Mucosa of gallbladder (tissue), 1 donor: ENCODE results near the gene ABCB1. TPM values are rescaled to one million over a fixed set of nuclear protein-coding genes. Genes with fewer than 3 reads are reported as not detected.
"Not testable (repeated sequence)": the region's sequence is repeated elsewhere in the genome, so short reads cannot be mapped to it uniquely, and the experiment has no call there.

Experiments used
- DNase-seq: peaks from one replicate; pipeline ENCODE4 v3.0.0-alpha.2; 2020; ENCODE audit warnings: low spot score
- total RNA-seq: library from RNA; stranded (reverse); gene quantifications from one replicate; pipeline ENCODE4 v1.2.1, GENCODE V29; 2021
- donor health status: DM: no; HTN: no; CAD: no.

Gene ABCB1
- total RNA-seq, 1 donor from 2014 or later, result 181 TPM

DNA sequence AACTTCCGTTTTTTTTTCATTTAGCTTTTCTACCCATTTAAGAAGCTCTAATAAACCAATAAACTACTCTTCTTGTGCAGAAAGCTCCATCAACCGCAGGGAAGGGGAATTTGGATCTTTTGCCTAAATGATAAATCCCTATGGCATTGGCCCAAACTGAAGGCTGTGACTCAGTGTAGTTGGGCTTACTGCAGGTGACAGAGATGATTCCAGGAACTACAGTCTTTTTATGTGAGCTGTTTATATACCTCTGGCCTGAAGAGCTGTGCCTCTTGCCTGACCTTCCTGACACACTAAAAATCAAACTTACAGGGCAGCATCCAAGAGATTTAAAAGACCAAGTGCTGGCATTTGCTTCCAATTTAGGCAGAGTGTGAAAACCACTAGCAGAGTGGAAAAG lies 25.2 kb downstream of the ABCB1 start:
- no peak for DNase-seq

DNA sequence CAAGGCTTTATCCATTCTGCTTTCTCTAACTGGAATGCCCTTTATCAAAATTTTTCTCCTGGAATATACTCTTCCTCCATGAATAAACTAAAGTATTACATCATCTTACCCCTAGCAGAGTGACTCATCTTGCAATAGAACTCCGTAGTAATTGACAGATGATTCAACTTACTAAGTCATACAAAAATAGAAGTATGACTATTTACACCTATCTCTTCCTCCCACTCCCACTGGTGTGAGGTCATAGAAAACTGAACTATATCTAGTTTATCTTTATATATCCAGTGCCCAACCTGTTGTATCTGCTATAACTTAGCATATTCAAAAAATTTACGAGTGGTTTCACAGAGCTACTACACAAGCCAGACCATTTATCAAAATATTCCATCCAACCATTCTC lies 26.1 kb downstream of the ABCB1 start:
- DNase-seq, result no peak

DNA sequence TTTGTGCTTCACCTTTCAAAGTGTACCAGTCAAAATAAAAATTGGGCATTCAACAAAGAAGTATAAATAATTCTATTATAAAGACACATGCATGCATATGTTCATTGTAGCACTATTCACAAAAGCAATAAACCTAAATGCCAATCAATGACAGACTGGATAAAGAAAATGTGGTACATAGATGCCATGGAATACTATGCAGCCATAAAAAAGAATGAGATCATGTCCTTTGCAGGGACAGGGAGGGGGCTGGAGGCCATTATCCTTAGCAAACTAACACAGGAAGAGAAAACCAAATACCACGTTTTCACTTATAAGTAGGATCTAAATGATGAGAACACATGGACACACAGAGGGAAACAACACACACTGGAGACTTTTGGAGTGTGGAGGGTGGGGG lies 28.2 kb downstream of the ABCB1 start:
- not testable (repeated sequence) for DNase-seq

DNA sequence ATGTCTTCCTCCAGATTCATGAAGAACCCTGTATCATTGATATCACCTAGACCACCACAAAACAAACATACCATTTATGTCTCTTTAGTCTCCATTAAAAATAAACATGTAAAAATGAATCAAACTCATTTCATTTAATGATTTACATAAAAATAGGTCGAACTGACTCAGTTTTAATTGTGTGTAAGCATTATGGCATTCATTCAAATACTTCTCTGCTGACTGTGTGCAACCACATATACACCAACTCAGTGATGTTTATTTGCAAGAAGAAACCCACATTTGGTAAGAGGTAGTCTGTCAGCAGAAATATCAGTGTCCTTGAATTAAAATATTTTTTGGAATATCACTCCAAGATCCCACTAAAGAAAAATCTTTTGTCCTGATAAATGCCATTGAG lies 30.5 kb downstream of the ABCB1 start:
- DNase-seq, result no peak

DNA sequence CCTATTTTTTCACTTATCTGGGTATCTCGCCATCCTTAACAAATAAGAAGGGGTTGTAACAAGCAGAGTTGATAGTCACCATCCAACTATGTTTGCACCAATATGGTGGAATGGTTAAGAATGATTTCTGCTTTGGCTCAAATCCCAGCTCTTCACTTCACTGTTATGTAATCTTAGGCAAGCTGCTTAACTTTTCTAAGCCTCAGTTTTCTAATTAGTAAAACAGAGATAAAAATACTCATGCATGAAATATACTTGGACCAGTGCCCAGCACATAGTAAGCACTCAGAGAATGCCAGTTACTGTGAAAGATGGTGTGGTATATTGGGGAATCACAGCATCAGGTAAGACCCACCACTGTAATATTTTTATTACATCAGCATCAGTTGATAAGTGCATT lies 33.6 kb downstream of the ABCB1 start:
- DNase-seq, result no peak

DNA sequence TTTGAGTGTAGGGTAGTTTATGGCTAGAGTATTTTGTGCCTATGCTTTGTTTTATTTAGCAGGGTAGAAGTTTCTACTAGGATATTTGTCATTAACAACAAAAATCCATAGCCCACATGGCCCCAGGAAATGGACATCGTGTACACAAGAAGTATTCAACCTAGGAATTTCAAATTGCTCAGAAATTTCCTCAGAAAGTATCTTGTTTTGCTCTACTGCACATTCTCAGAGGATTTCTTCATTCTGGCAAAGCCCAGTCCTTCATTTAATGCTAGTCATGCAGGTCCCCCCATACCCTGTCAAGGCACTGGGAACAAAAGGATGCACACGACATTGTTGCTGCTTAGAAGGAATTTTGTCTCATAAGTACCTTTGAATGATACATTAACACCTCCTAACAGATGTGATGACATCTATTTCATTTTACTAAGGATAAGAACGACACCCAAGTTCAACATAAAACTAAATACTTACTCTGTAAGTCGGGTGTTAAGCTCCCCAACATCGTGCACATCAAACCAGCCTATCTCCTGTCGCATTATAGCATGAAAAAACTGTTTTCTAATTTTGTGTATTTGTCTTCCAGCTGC lies 34.3 kb downstream of the ABCB1 start:
- DNase-seq, result no peak

DNA sequence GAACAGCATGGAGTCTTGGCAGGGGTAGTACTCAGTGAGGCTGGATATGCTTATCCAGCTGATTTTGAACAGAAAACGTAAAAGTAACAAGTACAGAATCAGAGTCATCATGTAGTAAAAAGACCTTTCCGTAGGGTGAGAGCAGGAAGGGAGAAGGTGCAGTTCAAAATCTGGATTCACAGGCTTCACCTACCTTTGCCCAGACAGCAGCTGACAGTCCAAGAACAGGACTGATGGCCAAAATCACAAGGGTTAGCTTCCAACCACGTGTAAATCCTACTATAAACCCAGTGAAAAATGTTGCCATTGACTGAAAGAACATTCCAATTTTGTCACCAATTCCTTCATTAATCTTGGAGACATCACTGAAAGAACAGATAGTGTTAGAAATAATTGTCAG lies 34.8 kb downstream of the ABCB1 start:
- DNase-seq, result no peak

GRCh38 chr7:87564296-87564963 lies 36.3 kb downstream of the ABCB1 start:
- DNase-seq, result peak; percentile 67

GRCh38 chr7:87561702-87562101 lies 39.0 kb downstream of the ABCB1 start:
- DNase-seq, result no peak

DNA sequence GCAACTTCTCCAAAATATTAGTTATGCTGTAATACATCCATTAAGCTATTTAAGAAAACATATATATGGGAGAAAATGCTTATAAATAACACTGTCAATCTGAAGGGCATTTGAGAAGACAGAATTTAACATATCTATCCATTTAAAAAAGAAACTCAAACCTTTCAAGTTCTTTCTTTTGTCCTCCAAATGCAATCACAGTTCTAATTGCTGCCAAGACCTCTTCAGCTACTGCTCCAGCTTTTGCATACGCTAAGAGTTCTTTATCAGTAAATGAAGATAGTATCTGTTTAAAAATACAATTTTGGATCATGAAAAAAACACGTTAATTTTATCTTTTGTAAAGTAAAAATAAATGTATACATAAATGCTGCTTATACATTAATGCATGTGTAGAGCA lies 39.6 kb downstream of the ABCB1 start:
- no peak for DNase-seq

GRCh38 chr7:87552351-87552900 lies 48.3 kb downstream of the ABCB1 start:
- DNase-seq, result no peak

DNA sequence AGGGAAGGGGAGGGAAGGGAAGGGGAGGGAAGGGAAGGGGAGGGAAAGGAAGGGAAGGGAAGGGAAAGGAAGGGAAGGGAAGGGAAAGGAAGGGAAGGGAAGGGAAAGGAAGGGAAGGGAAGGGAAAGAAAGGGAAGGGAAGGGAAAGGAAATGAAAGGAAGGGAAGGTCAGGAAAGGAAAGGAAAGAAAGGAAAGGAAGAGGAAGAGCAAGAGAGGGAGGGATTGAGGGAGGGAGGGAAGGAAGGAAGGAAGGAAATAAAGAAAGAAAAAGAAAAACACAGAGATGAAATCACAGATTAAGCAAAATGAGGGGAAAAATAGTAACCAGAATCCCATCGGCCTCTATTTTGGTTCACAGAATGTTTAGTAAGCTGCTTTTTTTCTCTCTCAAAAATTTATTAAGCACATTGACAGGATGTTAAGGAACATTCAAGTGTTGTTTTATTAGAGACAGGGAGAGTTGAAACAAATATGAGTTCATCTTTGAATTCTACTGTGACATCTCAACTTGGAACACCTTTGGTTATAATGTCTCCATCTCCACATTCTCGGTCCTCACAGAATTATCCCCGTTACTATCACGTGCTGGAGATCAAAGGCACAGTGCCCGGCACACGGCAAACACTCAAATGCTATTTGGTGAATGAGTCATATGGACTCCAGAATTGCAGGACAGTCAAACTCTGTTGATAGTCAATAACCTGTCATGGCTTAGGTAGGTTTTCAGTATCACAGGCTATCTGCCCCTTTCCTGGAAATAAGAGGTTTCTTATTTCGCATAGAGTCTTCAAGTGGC lies 52.4 kb downstream of the ABCB1 start:
- DNase-seq, result no peak

- DNase-seq, result no peak
These were observed 54.9 kb downstream of the ABCB1 start for GRCh38 chr7:87545760-87546159.

DNA sequence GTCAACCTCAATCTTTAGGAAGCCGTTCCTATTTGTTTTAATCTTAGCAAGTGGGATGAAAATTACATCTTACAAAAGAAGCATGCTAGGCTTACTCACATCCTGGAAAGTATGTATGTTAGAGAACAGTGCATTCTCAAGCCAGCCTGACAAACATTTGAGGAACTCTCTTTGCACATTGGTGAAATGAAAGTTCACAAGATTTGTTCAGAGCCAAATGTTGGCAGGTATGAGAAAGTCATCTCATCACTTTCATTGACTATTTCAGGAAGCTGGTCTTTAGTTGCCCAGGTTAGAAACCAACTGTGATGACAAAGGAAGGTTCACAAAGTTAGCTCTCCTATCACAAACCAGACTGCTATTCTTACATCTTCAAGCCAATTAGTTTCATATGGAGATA lies 57.1 kb downstream of the ABCB1 start:
- DNase-seq, result no peak

DNA sequence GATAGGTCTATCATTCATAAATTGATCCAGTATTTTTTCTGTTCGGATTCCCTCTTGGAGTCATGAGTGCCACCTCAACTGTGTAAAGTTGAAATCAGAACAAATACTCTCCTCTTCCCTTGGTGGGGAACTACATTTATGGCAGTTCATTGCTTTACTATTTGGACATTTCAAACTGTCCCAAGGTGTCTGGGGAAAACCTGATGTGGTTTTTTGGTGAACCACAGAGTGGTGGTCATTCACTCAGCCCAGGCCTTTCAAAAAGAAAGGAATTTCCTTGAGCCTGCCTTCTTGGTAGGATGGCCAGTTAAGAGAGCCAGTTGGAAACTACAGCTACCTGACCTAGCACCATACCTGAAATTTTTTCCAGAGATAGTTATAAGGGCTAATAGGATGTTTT lies 59.0 kb downstream of the ABCB1 start:
- no peak for DNase-seq

DNA sequence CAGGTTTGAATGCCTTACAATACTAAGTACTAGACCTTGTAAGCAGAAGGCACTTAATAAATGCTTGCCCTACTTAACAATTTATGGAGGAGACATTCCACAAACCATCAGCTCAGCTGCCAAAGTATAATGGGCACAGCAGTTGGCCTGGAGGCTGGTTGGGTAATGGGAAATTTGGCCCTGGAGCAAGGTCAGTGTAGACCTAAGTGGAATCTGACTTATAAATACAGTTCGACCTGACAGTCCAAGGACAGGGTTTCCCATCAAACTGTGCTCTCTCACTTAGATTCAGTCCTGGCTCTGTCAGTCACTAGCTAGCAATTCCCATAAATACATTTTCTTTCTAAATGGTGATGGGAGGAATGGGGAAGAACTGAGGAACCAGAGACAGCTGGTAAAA lies 62.6 kb downstream of the ABCB1 start:
- DNase-seq, result no peak

DNA sequence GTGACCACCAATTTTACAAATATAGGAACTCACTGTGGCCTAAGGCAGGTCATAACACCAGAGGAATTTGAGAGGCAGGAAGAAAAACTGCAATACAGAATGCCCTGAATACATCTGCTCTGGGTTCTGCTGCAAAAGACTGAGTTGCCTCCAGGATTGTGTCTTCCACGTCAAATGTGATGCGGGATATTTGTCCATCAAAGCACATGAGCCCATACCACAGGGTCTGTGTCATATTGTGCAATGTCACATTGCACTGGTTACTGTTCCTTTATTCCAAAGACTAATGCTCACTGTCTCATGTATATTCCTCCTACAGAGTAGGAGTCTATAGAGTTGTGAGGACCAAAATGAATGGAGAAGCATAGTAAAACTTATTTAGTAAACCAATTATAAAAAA lies 66.6 kb downstream of the ABCB1 start:
- DNase-seq, result no peak

GRCh38 chr7:87530126-87530525 lies 70.6 kb downstream of the ABCB1 start:
- no peak for DNase-seq

- DNase-seq, result no peak
These were observed 72.0 kb downstream of the ABCB1 start for GRCh38 chr7:87528730-87529129.

GRCh38 chr7:87518735-87519134 lies 81.9 kb downstream of the ABCB1 start:
- DNase-seq, result no peak

DNA sequence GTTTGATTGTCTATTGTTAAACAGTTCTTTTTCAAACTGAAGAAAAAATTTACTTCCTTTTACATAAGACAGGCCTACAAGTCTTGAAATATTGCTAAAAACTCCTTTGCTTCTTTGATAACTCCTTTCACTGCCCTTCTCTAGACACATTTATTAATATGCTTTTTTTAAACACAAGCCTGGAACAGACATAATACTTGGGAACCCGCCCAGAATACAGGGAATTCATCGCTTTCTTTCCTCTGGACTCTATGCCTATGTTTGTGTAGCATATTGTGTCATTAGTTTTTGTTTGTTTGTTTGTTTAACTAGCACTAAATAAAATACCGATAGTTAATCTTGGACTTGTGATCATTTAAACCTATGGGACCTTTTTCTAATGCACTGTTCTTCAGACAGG lies 82.8 kb downstream of the ABCB1 start:
- DNase-seq, result no peak

GRCh38 chr7:87517136-87517815 lies 83.4 kb downstream of the ABCB1 start:
- DNase-seq, result no peak
